NCI-H2196 (cell line): Measurements from ENCODE around the gene HP.
"Not testable (repeated sequence)": the region's sequence is repeated elsewhere in the genome, so short reads cannot be mapped to it uniquely, and the experiment has no call there.

Source experiments
- DNase-seq: peaks from one replicate; lab custom pipeline; 2025; ENCODE audit not compliant: unreplicated experiment; lab: John Stamatoyannopoulos, UW

Gene HP

GRCh38 chr16:72042157-72042660 is 12.1 kb upstream of the HP start:
- DNase-seq, result peak; percentile 23

DNA sequence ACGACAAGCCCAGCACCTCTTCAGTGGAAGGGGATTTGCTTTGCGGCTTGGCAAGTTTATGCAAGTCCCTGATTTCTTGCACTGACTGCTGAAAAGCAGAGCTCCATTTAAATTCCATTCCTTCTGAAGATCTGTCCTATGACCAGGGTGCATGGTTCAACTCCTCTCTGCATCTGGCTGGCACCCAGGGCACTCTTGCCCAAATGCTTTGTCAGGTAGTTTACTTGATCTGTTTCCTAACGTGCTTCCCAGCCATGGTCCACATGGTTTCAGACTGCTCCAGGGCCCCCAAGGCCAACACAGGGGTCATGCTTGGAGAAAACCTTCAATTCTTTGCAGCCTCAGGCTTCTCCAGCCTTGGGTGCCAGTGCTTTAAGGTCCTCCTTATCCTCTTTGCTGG is 11.2 kb upstream of the HP start:
- DNase-seq, result no peak

DNA sequence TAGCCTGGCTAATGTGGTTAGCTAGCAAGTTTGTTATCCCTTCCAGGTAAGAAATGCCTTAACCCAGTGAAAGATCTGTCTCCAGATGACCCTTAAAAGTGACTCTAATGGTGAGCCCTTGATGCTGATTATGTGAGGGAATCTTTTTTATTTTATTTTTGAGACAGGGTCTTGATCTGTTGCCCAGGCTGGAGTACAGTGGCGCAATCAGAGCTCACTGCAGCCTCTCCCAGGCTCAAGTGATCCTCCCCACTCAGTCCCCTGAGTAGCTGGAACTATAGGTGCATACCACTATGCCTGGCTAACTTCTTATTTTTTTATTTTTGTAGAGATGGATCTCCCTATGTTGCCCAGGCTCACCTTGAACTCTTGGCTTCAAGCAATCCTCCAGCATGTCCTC is 10.8 kb upstream of the HP start:
- DNase-seq, result no peak

- DNase-seq, result no peak
Measured at GRCh38 chr16:72044296-72044695, 10.0 kb upstream of the HP start.

DNA sequence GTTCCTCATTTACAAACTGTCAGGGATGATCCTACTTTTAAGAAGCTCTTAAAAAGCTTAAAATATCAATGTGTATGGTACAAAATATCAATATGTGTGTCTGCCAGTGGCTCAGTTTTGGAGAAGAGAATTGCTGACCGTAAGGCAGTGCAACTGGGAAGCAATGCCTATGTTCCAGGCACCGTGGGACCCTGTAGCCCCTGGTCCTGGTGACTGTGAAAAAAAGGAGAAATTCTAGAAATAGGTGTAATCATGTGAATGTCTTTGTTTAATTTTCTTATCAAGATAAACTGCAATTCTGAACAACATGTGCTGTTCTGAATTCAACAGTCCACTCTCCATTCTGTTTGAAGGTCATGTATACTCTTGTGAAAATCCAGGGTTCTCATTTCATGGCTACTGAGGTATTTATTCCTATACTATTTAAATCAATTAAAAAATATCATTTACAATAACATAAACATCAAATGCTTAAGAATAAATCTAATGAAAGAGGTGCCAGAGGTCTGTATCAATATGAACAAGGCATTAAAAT is 9.4 kb upstream of the HP start:
- no peak for DNase-seq

- no peak for DNase-seq
Measured at GRCh38 chr16:72049110-72049509, 5.2 kb upstream of the HP start.

- DNase-seq, result no peak
Measured at GRCh38 chr16:72050769-72051464, 3.4 kb upstream of the HP start.

DNA sequence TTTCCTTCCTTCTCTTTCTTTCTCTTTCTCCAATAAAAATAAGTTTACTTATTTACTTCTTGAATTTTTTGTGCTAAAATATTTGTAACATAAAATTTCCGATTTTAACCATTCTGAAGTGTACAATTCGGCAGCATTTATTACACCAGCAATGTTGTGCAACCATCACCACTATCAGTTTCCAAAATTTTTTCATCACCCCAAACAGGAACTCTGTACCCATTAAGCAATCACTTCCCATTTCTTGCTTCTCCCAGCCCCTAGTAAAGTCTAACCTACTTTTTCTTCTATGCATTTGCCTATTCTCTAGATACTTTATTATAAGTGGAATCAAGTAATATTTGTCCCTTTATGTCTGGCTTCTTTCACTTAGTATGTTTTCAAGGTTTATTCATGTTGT is 2.5 kb upstream of the HP start:
- no peak for DNase-seq

DNA sequence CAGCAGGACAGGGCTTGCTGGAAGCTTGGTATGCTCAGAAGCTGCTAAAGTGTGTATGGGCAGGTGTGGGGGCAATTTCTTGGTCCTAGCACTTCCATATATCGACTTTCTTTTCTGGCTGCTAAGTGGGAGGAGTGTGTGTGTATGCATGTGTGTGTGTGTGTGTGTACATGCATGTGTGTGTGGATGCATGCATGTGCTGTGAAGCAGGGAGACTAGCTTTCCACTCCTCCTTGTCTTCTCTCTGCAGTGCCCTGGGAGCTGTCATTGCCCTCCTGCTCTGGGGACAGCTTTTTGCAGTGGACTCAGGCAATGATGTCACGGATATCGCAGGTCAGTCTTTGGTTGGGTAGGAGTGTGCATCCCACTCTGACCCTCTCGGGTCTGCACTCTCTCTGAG is 1.6 kb downstream of the HP start:
- DNase-seq, result no peak

DNA sequence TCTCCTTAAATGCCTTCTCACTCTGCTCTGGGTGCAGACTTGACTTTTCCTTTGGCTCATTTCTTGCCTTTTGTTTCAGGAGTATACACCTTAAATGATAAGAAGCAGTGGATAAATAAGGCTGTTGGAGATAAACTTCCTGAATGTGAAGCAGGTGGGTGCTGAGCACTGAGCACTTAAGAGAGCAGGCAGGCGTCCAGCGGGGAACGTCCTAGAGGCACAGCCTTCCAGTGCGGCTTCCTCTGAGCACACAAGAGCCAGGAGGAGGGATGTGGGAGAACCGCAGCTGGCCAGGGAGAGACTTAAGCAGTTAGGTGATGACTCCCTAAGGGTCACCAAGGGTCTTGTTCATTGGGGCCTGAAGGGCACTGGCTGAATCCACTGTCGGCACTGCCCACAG is 3.0 kb downstream of the HP start:
- not testable (repeated sequence) for DNase-seq

- not testable (repeated sequence) for DNase-seq
Measured at GRCh38 chr16:72059060-72059459, 4.8 kb downstream of the HP start.

- DNase-seq, result no peak
Measured at GRCh38 chr16:72060405-72060804, 6.1 kb downstream of the HP start.

DNA sequence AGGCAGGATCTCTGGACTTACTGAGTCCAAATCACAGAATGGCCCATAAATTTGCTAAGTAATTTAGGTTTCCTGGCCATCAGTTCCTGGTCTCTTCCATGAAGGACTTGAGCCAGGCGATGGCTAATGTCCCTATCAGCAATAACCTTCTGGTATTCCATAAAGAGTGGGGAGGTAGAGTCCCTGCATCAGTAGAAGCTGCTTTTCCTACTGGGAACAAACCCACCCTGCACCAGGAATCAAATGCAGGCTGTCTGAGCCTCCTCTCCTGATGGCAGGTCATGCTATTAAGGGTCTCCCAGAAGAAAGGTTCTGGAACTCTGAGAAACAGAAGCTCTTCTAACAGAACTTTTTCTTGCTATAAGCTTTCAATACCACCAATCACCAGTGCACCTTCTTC is 7.3 kb downstream of the HP start:
- no peak for DNase-seq

DNA sequence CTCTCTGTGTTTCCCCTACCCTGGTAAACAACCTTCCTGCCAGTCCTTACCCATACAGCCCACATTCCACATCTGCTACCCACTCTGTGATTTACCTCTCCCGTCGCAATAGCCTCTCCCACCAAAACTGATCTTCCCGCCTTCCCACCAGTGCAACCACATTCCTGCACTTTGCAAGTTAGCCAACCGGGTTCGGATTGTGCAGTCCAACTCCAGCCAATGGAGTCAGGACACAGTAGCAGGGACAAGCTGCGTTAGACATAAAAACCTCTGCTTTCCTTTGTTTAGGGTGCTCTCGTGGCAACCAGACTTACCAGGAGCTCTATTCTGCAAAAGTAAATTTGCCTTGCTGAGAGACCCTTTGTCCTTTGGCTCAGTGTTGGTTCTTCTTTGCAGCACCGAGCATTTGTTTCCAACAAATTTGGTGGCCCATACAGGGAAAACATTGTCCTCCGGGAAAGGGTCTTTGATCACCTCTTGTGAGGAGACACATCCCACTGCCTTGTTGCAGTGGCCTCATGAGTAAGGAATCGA is 10.1 kb downstream of the HP start:
- DNase-seq, result no peak

DNA sequence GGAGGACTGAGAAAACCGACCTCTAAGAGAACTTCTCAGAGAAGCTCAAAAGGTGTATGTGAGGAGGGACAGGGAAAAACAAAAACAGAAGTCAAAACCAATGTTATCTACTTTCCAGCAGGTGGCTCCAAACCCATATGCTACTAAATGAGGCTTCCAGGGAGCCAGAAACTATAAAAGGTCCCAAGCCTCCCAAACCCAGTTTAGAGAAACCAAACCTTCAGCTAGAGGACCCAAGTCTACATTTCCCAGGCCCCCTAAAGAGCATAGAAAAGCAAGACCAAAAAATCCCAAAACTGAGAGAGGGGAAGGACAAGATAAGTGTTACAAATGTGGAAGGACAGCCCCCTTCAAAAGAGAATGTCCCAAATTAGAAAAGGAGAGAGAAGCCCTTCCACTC is 12.4 kb downstream of the HP start:
- DNase-seq, result peak; percentile 3

DNA sequence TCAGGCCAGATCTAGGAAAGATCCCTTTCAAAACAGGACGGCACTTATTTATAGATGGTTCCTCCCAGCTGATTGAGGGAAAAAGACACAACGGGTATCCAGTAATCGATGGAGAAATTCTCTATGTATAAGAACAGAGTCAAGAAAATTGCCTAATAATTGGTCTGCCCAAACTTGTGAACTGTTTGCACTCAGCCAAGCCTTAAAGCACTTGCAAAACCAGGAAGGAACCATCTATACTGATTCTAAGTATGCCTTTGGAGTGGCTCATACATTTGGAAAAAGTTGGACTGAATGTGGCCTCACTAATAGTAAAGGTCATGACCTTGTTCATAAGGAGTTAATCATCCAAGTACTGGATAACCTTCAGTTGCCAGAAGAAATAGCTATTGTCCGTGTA is 14.6 kb downstream of the HP start:
- no peak for DNase-seq

DNA sequence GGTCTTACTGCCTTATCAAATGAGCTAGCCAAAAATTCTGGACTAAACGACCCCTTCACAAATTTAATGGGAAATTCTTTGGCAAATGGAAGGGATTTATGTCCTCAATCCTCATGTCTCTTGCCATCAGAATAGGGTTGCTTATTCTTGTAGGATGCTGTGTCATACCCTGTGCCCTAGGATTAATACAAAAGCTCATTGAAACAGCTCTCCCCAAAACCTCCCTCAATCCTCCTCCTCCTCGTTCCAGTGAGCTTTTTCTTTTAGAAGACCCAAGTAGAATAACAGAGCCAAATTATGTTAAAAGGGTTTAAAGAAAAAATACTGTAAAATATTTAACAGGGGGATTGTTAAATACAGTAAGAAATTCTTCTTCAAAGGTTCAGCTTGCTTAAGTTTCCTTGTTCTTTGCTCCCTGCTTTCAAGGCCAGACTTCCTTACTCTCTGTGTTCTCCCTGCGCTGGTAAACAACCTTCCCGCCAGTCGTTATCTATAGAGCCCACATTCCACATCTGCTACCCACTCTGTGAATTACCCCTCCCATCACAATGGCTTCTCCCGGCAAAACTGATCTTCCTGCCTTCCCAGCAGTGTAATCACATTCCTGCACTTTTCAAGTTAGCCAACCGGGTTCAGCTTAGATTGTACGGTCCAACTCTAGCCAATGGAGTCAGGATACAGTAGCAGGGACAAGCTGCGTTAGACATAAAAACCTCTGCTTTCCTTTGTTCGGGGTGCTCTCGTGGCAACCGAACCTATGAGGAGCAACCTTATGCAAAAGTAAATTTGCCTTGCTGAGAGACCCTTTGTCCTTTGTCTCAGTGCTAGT is 18.4 kb downstream of the HP start:
- DNase-seq, result no peak

DNA sequence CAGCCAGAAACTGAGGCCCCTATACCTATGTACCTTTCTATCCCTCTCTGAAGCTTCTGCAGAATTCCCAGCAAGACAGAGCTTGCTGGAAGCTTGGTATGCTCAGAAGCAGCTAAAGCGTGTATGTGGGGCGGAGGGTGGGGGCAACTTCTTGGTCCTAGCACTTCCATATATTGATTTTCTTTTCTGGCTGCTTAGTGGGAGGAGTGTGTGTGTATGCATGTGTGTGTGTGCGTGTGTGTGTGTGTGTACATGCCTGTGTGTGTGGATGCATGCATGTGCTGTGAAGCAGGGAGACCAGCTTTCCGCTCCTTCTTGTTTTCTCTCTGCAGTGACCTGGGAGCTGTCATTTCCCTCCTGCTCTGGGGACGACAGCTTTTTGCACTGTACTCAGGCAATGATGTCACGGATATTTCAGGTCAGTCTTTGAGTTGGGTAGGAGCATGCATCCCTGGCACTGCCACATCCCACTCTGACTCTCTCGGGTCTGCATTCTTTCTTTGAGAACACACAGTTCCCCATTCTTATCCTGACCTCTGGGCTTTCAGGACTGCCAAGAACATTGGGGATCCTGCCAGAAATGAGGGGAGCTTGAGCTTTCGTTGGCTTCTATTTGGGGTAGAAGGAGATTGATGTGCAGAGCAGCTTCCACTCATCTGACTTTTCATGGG is 19.4 kb downstream of the HP start:
- no peak for DNase-seq

DNA sequence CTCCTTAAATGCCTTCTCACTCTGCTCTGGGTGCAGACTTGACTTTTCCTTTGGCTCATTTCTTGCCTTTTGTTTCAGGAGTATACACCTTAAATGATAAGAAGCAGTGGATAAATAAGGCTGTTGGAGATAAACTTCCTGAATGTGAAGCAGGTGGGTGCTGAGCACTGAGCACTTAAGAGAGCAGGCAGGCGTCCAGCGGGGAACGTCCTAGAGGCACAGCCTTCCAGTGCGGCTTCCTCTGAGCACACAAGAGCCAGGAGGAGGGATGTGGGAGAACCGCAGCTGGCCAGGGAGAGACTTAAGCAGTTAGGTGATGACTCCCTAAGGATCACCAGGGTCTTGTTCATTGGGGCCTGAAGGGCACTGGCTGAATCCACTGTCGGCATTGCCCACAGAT is 20.8 kb downstream of the HP start:
- not testable (repeated sequence) for DNase-seq

- not testable (repeated sequence) for DNase-seq
Measured at GRCh38 chr16:72076991-72077706, 22.8 kb downstream of the HP start.
